GOT3 (cell line): ENCODE measurements around the gene XIRP2.
"Not testable (repeated sequence)": the region's sequence is repeated elsewhere in the genome, so short reads cannot be mapped to it uniquely, and the experiment has no call there.

Experiments used
- DNase-seq: peaks from one replicate; lab custom pipeline; 2025; ENCODE audit warnings: mixed read lengths; lab: John Stamatoyannopoulos, UW

XIRP2 gene

GRCh38 chr2:166932032-166932431, 43.8 kb downstream of the XIRP2 start:
- no peak for DNase-seq

- no peak for DNase-seq
These were observed 46.5 kb downstream of the XIRP2 start for GRCh38 chr2:166934817-166935216.

GRCh38 chr2:166942377-166942776, 54.1 kb downstream of the XIRP2 start:
- no peak for DNase-seq

- DNase-seq: no peak
These were observed 56.6 kb downstream of the XIRP2 start for GRCh38 chr2:166944909-166945308.

- DNase-seq: no peak
These were observed 69.4 kb downstream of the XIRP2 start for GRCh38 chr2:166957686-166958085.

- no peak for DNase-seq
These were observed 70.8 kb downstream of the XIRP2 start for GRCh38 chr2:166958986-166959481.

- no peak for DNase-seq
These were observed 71.3 kb downstream of the XIRP2 start for GRCh38 chr2:166959556-166959955.

- DNase-seq: no peak
These were observed 72.5 kb downstream of the XIRP2 start for GRCh38 chr2:166960702-166961270.

GRCh38 chr2:166961933-166962332, 73.7 kb downstream of the XIRP2 start:
- no peak for DNase-seq

- DNase-seq: no peak
These were observed 81.2 kb downstream of the XIRP2 start for GRCh38 chr2:166969486-166969885.

GRCh38 chr2:166972002-166972401, 83.7 kb downstream of the XIRP2 start:
- no peak for DNase-seq

- no peak for DNase-seq
These were observed 84.1 kb downstream of the XIRP2 start for GRCh38 chr2:166972418-166972817.

- DNase-seq: no peak
These were observed 95.9 kb downstream of the XIRP2 start for GRCh38 chr2:166984188-166984587.

GRCh38 chr2:166984797-166985196, 96.5 kb downstream of the XIRP2 start:
- no peak for DNase-seq

- DNase-seq: no peak
These were observed 106.5 kb downstream of the XIRP2 start for GRCh38 chr2:166994588-166995336.

- no peak for DNase-seq
These were observed 108.2 kb downstream of the XIRP2 start for GRCh38 chr2:166996465-166996864.

GRCh38 chr2:167001165-167001564, 112.9 kb downstream of the XIRP2 start:
- DNase-seq: no peak

GRCh38 chr2:167005096-167005495, 116.8 kb downstream of the XIRP2 start:
- no peak for DNase-seq

GRCh38 chr2:167013227-167013626, 124.9 kb downstream of the XIRP2 start:
- no peak for DNase-seq

- DNase-seq: no peak
These were observed 127.5 kb downstream of the XIRP2 start for GRCh38 chr2:167015806-167016205.

- no peak for DNase-seq
These were observed 128.7 kb downstream of the XIRP2 start for GRCh38 chr2:167017021-167017420.

GRCh38 chr2:167018590-167018989, 130.3 kb downstream of the XIRP2 start:
- DNase-seq: no peak

GRCh38 chr2:167028503-167028902, 140.2 kb downstream of the XIRP2 start:
- no peak for DNase-seq

GRCh38 chr2:167034976-167035375, 146.7 kb downstream of the XIRP2 start:
- not testable (repeated sequence) for DNase-seq
